Hepatocyte (in vitro differentiated cells): ENCODE data around the gene CTNNA2. TPM values are rescaled to one million over a fixed set of nuclear protein-coding genes. Genes with fewer than 3 reads are reported as not detected.

Source experiments
- DNase-seq: peaks from one replicate; pipeline ENCODE4 v3.0.0-alpha.2; 2016; ENCODE audit warnings: low spot score
- H2AFZ ChIP-seq: fragments of 200-600 bp; sonication (generic); 2 replicates; pipeline ENCODE4 v1.6.0; 2016; ENCODE audit warnings: antibody characterized with exemption, mild to moderate bottlenecking
- H3K27ac ChIP-seq: fragments of 200-600 bp; sonication (generic); 2 replicates; pipeline ENCODE4 v1.5.1; 2016; ENCODE audit warnings: mild to moderate bottlenecking
- H3K27me3 ChIP-seq: fragments of 200-600 bp; sonication (generic); 2 replicates; pipeline ENCODE4 v1.6.1; 2016
- H3K36me3 ChIP-seq: fragments of 200-600 bp; sonication (generic); replicated peaks from 2 replicates; pipeline ENCODE4 v1.5.1; 2016; ENCODE audit warnings: low read depth; ENCODE audit not compliant: insufficient read depth
- H3K4me1 ChIP-seq: fragments of 200-600 bp; sonication (generic); 2 replicates; pipeline ENCODE4 v1.5.1; 2016; ENCODE audit warnings: mild to moderate bottlenecking, moderate library complexity; ENCODE audit not compliant: insufficient read depth
- H3K4me2 ChIP-seq: fragments of 200-600 bp; sonication (generic); 2 replicates; pipeline ENCODE4 v1.6.0; 2016
- H3K4me3 ChIP-seq: fragments of 200-600 bp; sonication (generic); 2 replicates; pipeline ENCODE4 v1.5.1; 2016; ENCODE audit warnings: mild to moderate bottlenecking
- H3K79me2 ChIP-seq: fragments of 200-600 bp; sonication (generic); 2 replicates; pipeline ENCODE4 v1.6.0; 2017; ENCODE audit warnings: mild to moderate bottlenecking
- H3K9me2 ChIP-seq: fragments of 200-600 bp; sonication (generic); replicated peaks from 2 replicates; pipeline ENCODE4 v1.6.0; 2017; ENCODE audit warnings: mild to moderate bottlenecking; ENCODE audit not compliant: insufficient read depth
- H3K9me3 ChIP-seq: fragments of 200-600 bp; sonication (generic); 2 replicates; pipeline ENCODE4 v1.5.1; 2016; ENCODE audit warnings: low read depth, mild to moderate bottlenecking
- H4K20me1 ChIP-seq: fragments of 200-600 bp; sonication (generic); 2 replicates; pipeline ENCODE4 v1.6.0; 2016; ENCODE audit warnings: mild to moderate bottlenecking; ENCODE audit not compliant: insufficient read depth, poor library complexity, severe bottlenecking
- CTCF ChIP-seq: fragments of 200-600 bp; sonication (generic); IDR thresholded peaks from 2 replicates; pipeline ENCODE4 v1.5.1; 2016; ENCODE audit warnings: antibody characterized with exemption, mild to moderate bottlenecking; ENCODE audit not compliant: poor library complexity
- EZH2 ChIP-seq: fragments of 200-600 bp; sonication (generic); IDR thresholded peaks from 2 replicates; pipeline ENCODE4 v1.6.1; 2016; ENCODE audit warnings: antibody characterized with exemption, mild to moderate bottlenecking, borderline replicate concordance
- EZH2phosphoT487 ChIP-seq: fragments of 200-600 bp; sonication (generic); IDR thresholded peaks from one replicate; pipeline ENCODE4 v1.6.1; 2018; ENCODE audit warnings: antibody characterized with exemption, mild to moderate bottlenecking, low read depth, moderate library complexity; ENCODE audit not compliant: unreplicated experiment, severe bottlenecking
- WGBS: methylation state at CpG from one replicate; pipeline ENCODE4 v1.1.6; 2016; ENCODE audit warnings: low lambda C conversion rate; ENCODE audit errors: missing lambda C conversion rate; 5-methylcytosine and 5-hydroxymethylcytosine counted together
- polyA plus RNA-seq: library from polyadenylated mRNA; unstranded; fragments of >200 nt; fragmentation: Nextera tagmentation; extraction: Ambion mirVana; gene quantifications from 2 replicates; pipeline ENCODE4 v1.2.1, GENCODE V29; 2016
- total RNA-seq: library from RNA; depleted of rRNA; stranded (reverse); fragments of >200 nt; gene quantifications from 2 replicates; pipeline ENCODE4 v1.2.3, GENCODE V29; 2014

The CTNNA2 gene
- total and polyA plus RNA-seq, 2 experiments from 2014 or later, result 0.79 to 4.4 TPM

- no peak overlapping the region for H3K4me3 ChIP-seq
- no peaks in the 10 kb centered on the region for H4K20me1 ChIP-seq
- H2AFZ ChIP-seq, result no peak overlapping the region
- no peak for DNase-seq
- H3K9me3 ChIP-seq, result no peaks in the 10 kb centered on the region
- no peaks in the 10 kb centered on the region for H3K4me1 ChIP-seq
- H3K79me2 ChIP-seq, result no peaks in the 10 kb centered on the region
- 84% methylated on average over 1 of the region's 1 CpG for WGBS
- H3K27me3 ChIP-seq, result no peaks in the 10 kb centered on the region
- H3K9me2 ChIP-seq, result no peaks in the 10 kb centered on the region
- no peaks in the 10 kb centered on the region for H3K36me3 ChIP-seq
- no peak overlapping the region for H3K27ac ChIP-seq
- TF ChIP-seq EZH2, result no peak
- TF ChIP-seq CTCF, result no peak
- no peak for TF ChIP-seq EZH2phosphoT487
- H3K4me2 ChIP-seq, result no peak overlapping the region
These were observed 622.1 kb downstream of the CTNNA2 start for GRCh38 chr2:80135001-80135400.

GRCh38 chr2:80136338-80136737 is 623.5 kb downstream of the CTNNA2 start:
- no peak for TF ChIP-seq CTCF
- TF ChIP-seq EZH2phosphoT487, result no peak
- Histone ChIP-seq H3K27me3 (no peaks in the 10 kb centered on the region), H3K27ac (no peak overlapping the region), H3K9me2 (no peaks in the 10 kb centered on the region), H3K36me3 (no peaks in the 10 kb centered on the region), H2AFZ (no peak overlapping the region), H3K4me2 (no peak overlapping the region), H4K20me1 (no peaks in the 10 kb centered on the region), H3K4me1 (no peaks in the 10 kb centered on the region), H3K4me3 (no peak overlapping the region), H3K9me3 (no peaks in the 10 kb centered on the region), H3K79me2 (no peaks in the 10 kb centered on the region)
- WGBS, result 81% methylated on average over 1 of the region's 1 CpG
- DNase-seq, result no peak

GRCh38 chr2:80139001-80139400 is 626.1 kb downstream of the CTNNA2 start:
- Histone ChIP-seq H2AFZ (no peak overlapping the region), H3K4me2 (no peak overlapping the region), H3K36me3 (no peaks in the 10 kb centered on the region), H3K4me3 (no peak overlapping the region), H3K9me3 (no peaks in the 10 kb centered on the region), H3K9me2 (no peaks in the 10 kb centered on the region), H3K27ac (no peak overlapping the region), H3K4me1 (no peaks in the 10 kb centered on the region), H3K27me3 (no peaks in the 10 kb centered on the region), H4K20me1 (no peaks in the 10 kb centered on the region), H3K79me2 (no peaks in the 10 kb centered on the region)
- DNase-seq, result no peak
- no peak for TF ChIP-seq EZH2phosphoT487
- 96% methylated on average over 4 of the region's 4 CpGs for WGBS

GRCh38 chr2:80141007-80141726 is 628.3 kb downstream of the CTNNA2 start:
- Histone ChIP-seq H3K9me2 (no peaks in the 10 kb centered on the region), H3K27ac (no peak overlapping the region), H3K4me3 (no peak overlapping the region), H4K20me1 (no peaks in the 10 kb centered on the region), H3K4me2 (no peak overlapping the region), H3K27me3 (no peaks in the 10 kb centered on the region), H3K4me1 (peaks cover 3% of the 10 kb centered on the region), H3K79me2 (no peaks in the 10 kb centered on the region), H3K36me3 (no peaks in the 10 kb centered on the region), H3K9me3 (no peaks in the 10 kb centered on the region), H2AFZ (no peak overlapping the region)
- no peak for DNase-seq
- no peak for TF ChIP-seq EZH2phosphoT487
- TF ChIP-seq EZH2, result no peak
- no peak for TF ChIP-seq CTCF
- WGBS, result 51% methylated on average over 4 of the region's 4 CpGs
